GM20431 (cell line): Measurements from ENCODE around the gene UROC1.

Experiments used
- in situ Hi-C: fragments of 300-500 bp; cut with MseI, MboI; formaldehyde crosslinking; loops from one replicate; pipeline ENCODE4 v1.15.0; 2020; ENCODE audit warnings: low sequenced_read_pairs; ENCODE audit not compliant: unreplicated experiment

The UROC1 gene

DNA sequence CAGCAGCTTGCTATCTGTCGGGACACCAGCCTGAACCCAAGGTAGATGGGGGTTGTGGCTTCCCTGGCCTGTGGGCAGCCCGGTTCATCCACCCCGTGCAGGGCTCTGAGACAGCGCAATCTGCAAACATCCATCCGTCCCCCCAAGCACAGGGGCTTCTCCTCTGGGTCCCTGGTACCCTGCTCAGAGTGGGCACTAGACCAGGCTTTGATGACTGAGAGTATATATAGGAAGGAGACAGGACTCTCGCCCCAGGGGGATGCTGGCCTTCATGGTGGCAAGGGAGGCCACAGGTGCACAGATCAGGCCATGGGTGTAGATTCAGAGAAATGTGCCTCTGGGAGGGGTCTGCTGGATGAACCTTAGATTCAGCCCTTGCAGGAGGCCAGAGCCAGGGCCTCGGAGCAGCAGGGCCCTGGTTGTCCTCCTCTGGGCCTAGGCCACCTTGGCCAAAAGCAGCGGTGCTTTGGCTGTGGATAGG, 82.6 kb downstream of the UROC1 start:
- in situ Hi-C loops = no loop called here

DNA sequence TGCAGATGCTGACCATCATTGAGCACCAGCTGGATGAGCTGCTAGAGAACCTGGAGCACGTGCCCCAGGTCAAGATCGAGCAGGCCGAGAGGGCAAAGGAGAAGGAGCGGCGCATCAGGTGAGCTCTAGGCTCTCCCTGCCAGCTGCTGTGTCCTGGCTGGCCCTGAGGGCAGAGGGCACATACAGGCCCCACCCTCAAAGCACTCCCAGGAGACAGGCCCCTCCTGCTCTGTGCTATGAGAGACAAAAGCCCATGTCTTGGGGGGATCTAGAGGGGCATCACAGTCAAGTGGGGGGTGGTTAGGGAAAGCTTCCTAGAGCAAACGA, 83.3 kb downstream of the UROC1 start:
- in situ Hi-C loops = no loop called here

DNA sequence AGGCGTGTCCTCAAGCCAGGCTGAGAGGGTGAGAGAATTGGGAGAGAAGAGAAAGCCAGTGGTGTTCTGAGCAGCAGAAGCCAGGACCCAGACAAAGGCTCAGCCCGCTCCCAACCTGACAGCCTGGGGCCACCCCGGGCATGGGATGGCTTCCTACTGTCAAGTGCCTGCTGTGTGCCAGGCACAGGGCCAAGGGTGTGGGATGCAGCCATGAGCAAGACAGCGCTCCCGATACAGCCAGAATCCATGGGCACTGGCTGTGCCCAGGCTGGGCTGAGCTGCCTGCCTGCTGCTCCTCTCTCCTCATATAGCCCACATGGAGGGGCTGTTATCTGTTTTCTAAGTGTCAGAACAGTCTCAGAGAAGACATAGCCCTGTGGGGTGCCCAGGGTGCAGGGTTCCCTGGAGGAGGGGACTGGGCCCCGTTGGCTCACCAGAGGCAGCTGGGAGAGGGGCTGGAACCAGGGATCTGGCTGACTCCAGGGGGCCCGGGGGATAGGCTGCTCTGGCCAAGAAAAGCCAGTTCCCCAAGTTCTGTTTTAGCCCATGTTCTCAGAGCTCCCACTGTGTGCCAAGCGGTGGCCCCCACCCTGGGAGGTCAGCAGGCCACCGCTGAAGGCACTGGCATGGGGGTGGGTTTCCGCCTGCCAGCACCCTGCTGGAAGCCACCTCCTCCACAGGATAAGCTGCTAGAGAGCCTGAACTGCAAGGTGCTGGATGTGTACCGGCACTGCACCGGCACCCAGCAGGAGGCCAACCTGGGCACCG, 83.9 kb downstream of the UROC1 start:
- in situ Hi-C loops = no loop called here

DNA sequence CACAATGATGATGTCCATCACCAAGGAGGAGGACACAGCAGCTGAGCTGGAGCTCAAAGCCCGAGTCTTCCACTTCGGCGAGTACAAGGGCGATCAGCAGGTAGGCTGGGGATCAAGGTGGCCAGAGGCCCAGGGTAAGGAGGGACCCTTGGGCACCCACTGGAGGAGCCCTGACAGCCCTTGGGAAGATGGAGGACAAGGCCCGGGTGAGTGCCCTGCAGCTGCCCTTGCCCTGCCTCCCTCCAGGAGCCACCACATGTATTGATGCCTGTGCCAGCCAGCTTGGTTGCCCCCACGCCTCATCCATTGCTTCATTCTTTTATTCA, 84.5 kb downstream of the UROC1 start:
- in situ Hi-C loops = no loop called here

DNA sequence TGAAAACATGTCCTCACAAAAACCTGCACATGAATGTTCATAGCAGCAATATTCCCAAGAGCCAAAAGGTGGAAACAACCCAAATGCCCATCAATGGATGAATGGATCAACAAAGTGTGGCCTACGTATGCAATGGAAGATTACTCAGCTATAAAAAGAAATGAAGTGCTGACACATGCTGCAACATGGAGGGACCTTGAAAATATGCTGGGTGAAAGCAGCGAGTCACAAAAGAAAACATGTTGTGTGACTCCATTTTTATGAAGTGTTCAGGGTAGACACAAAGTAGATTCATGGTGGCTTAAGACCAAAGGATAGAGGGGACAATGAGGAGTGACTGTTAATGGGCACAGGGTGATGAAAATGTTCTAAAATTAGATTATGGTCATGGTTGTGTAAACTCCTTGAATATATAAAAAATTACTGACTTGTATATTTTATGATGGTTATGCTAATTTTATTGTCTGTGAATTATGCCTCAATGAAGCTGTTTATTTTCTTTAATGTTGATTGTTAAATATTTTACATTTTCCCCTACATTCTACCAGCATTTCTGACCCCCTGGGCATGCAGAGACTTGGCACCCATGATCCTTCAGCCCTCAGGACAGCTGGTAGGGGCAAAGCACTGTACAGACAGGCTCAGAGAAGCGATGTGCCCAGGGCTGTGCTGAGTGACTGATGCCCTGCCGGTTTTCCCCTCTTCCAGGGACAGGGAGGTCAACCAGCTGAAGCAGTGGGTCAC, 85.0 kb downstream of the UROC1 start:
- in situ Hi-C loops = no loop called here
